ENCODE results near the gene SLC13A3. TPM values are rescaled to one million over a fixed set of nuclear protein-coding genes. Genes with fewer than 3 reads are reported as not detected.

SLC13A3 gene
- total and polyA plus RNA-seq, 4 donors = 1.5 to 10.7 (median 8.3) TPM

DNA sequence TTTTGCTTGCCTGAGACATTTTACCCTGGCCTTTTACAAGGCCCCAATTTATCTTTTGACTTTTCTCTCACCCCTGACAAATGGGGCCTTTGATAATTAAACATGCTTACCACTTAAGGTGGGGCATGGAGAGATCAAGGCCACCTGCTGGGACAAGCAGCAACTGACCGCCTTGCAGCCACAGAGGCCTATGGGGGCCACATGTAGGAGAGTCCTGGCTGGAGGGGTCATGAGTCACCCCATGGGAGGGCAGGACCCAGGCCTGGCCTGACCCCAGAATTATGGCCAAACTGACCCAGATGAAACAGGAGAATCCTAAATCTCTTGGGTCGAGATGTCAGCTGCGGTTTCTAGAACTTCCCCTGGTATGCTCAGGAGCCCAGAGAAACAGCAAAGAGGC lies 92.3 kb downstream of the SLC13A3 start:
- Histone ChIP-seq H3K9ac (ENCODE audit: low read depth in 1 of 2, low read length in 2 of 2) (no peak overlapping the region), H3K4me1 (ENCODE audit: control insufficient read depth in 4 of 4, insufficient read depth in 4 of 4, low read length in 3 of 4) (peaks cover 3 to 11% (median 6%) of the 10 kb centered on the region in 4 donors), H3K4me3 (ENCODE audit: low read depth in 1 of 3, low read length in 3 of 3) (no peak overlapping the region), H3K27ac (ENCODE audit: low read depth in 1 of 2, low read length in 2 of 2) (no peak overlapping the region), H3K27me3 (ENCODE audit: control insufficient read depth in 4 of 4, insufficient read depth in 4 of 4, low read length in 3 of 4) (no peaks in the 10 kb centered on the region), H3K36me3 (ENCODE audit: control insufficient read depth in 4 of 4, insufficient read depth in 3 of 4, low read depth in 1 of 4, low read length in 3 of 4) (no peaks in the 10 kb centered on the region), H3K9me3 (ENCODE audit: control insufficient read depth in 4 of 4, low read length in 3 of 4) (no peaks in the 10 kb centered on the region)
- no peak for DNase-seq (ENCODE audit: low spot score)
- WGBS = 96% methylated on average over 3 of the region's 3 CpGs
- TF ChIP-seq REST (IDR thresholded peaks at IDR 0.05) (no peak), HNF4A (conservative IDR thresholded peaks at IDR 0.05) (no peak), NR2F2 (IDR thresholded peaks at IDR 0.05) (no peak), SP1 (IDR thresholded peaks at IDR 0.05) (no peak), YY1 (IDR thresholded peaks at IDR 0.05) (no peak), FOXA2 (IDR thresholded peaks at IDR 0.05) (no peak), FOXA1 (IDR thresholded peaks at IDR 0.05) (no peak), EGR1 (IDR thresholded peaks at IDR 0.05; ENCODE audit: low read depth in 2 of 2) (no peak), JUND (IDR thresholded peaks at IDR 0.05) (no peak)
- TF ChIP-seq, protein P1, sequence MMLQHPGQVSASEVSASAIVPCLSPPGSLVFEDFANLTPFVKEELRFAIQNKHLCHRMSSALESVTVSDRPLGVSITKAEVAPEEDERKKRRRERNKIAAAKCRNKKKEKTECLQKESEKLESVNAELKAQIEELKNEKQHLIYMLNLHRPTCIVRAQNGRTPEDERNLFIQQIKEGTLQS (IDR thresholded peaks at IDR 0.05) = no peak
- TF ChIP-seq, protein P2, sequence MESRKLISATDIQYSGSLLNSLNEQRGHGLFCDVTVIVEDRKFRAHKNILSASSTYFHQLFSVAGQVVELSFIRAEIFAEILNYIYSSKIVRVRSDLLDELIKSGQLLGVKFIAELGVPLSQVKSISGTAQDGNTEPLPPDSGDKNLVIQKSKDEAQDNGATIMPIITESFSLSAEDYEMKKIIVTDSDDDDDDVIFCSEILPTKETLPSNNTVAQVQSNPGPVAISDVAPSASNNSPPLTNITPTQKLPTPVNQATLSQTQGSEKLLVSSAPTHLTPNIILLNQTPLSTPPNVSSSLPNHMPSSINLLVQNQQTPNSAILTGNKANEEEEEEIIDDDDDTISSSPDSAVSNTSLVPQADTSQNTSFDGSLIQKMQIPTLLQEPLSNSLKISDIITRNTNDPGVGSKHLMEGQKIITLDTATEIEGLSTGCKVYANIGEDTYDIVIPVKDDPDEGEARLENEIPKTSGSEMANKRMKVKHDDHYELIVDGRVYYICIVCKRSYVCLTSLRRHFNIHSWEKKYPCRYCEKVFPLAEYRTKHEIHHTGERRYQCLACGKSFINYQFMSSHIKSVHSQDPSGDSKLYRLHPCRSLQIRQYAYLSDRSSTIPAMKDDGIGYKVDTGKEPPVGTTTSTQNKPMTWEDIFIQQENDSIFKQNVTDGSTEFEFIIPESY (IDR thresholded peaks at IDR 0.05) = no peak

GRCh38 chr20:46558511-46558959 lies 92.7 kb downstream of the SLC13A3 start:
- DNase-seq (ENCODE audit: low spot score) = no peak
- H3K9me3 ChIP-seq (ENCODE audit: control insufficient read depth in 4 of 4, low read length in 3 of 4) = no peaks in the 10 kb centered on the region
- no peak for TF ChIP-seq GABPA (IDR thresholded peaks at IDR 0.05 in 1 of 2, conservative IDR thresholded peaks at IDR 0.05 in 1 of 2)
- TF ChIP-seq FOXA1 (IDR thresholded peaks at IDR 0.05) = no peak
- no peak for TF ChIP-seq RAD21 (IDR thresholded peaks at IDR 0.05)
- TF ChIP-seq, protein P3, sequence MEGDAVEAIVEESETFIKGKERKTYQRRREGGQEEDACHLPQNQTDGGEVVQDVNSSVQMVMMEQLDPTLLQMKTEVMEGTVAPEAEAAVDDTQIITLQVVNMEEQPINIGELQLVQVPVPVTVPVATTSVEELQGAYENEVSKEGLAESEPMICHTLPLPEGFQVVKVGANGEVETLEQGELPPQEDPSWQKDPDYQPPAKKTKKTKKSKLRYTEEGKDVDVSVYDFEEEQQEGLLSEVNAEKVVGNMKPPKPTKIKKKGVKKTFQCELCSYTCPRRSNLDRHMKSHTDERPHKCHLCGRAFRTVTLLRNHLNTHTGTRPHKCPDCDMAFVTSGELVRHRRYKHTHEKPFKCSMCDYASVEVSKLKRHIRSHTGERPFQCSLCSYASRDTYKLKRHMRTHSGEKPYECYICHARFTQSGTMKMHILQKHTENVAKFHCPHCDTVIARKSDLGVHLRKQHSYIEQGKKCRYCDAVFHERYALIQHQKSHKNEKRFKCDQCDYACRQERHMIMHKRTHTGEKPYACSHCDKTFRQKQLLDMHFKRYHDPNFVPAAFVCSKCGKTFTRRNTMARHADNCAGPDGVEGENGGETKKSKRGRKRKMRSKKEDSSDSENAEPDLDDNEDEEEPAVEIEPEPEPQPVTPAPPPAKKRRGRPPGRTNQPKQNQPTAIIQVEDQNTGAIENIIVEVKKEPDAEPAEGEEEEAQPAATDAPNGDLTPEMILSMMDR (IDR thresholded peaks at IDR 0.05; ENCODE audit: low read depth, low read length, missing input control) = no peak
- TF ChIP-seq YY1 (IDR thresholded peaks at IDR 0.05) = no peak
- no peak for TF ChIP-seq TAF1 (conservative IDR thresholded peaks at IDR 0.05)
- TF ChIP-seq NR2F2 (IDR thresholded peaks at IDR 0.05) = no peak
- TF ChIP-seq HNF4G (IDR thresholded peaks at IDR 0.05) = no peak
- no peak overlapping the region for H3K4me3 ChIP-seq (ENCODE audit: low read depth in 1 of 3, low read length in 3 of 3)
- H3K36me3 ChIP-seq (ENCODE audit: control insufficient read depth in 4 of 4, insufficient read depth in 3 of 4, low read depth in 1 of 4, low read length in 3 of 4) = no peaks in the 10 kb centered on the region
- no peak overlapping the region for H3K9ac ChIP-seq (ENCODE audit: low read depth in 1 of 2, low read length in 2 of 2)
- 87% methylated on average over 5 of the region's 5 CpGs for WGBS
- H3K27me3 ChIP-seq (ENCODE audit: control insufficient read depth in 4 of 4, insufficient read depth in 4 of 4, low read length in 3 of 4) = no peaks in the 10 kb centered on the region
- no peak overlapping the region for H3K27ac ChIP-seq (ENCODE audit: low read depth in 1 of 2, low read length in 2 of 2)
- peaks cover 3 to 11% (median 6%) of the 10 kb centered on the region in 4 donors for H3K4me1 ChIP-seq (ENCODE audit: control insufficient read depth in 4 of 4, insufficient read depth in 4 of 4, low read length in 3 of 4)

All from liver (tissue), 9 donors.